WTC11 (cell line): ENCODE results near the gene PARD3B. TPM values are rescaled to one million over a fixed set of nuclear protein-coding genes. Genes with fewer than 3 reads are reported as not detected.

Experiments used
- ATAC-seq: fragments of 200-7000 bp; cut with Tn5 transposase; 2 replicates; pipeline ENCODE4 v1.10.0; 2021; ENCODE audit warnings: mild to moderate bottlenecking, moderate library complexity
- CTCF ChIA-PET: fragments of 300-600 bp; sonication (Branson Sonifier 250); formaldehyde crosslinking; loops from one replicate; lab custom pipeline; 2021; ENCODE audit warnings: antibody characterized with exemption; lab: Charles Lee
- POLR2A ChIA-PET: fragments of 350-600 bp; sonication (Branson Sonifier 250); formaldehyde crosslinking; loops from one replicate; lab custom pipeline; 2021; ENCODE audit warnings: antibody characterized with exemption; lab: Charles Lee
- DNase-seq: peaks from one replicate; pipeline ENCODE4 v3.0.0; 2021; ENCODE audit warnings: low spot score
- H3K27ac Mint-ChIP-seq: 2 replicates; pipeline ENCODE4 v1.8.0; 2021; ENCODE audit warnings: mixed read lengths
- H3K27me3 Mint-ChIP-seq: 2 replicates; pipeline ENCODE4 v1.8.0; 2021; ENCODE audit warnings: low read depth, mild to moderate bottlenecking, moderate library complexity, mixed read lengths
- H3K36me3 Mint-ChIP-seq: 2 replicates; pipeline ENCODE4 v1.8.0; 2021; ENCODE audit warnings: mixed read lengths
- H3K4me1 Mint-ChIP-seq: 2 replicates; pipeline ENCODE4 v1.8.0; 2022; ENCODE audit warnings: mixed read lengths
- H3K4me3 Mint-ChIP-seq: 2 replicates; pipeline ENCODE4 v1.8.0; 2021; ENCODE audit warnings: mild to moderate bottlenecking, moderate library complexity, mixed read lengths
- H3K9me3 Mint-ChIP-seq: 2 replicates; pipeline ENCODE4 v1.8.0; 2021; ENCODE audit warnings: mixed read lengths
- AR ChIP-seq: fragments of 250-450 bp; sonication (Bioruptor Pico); IDR thresholded peaks from 2 replicates; pipeline ENCODE4 v1.9.0; 2021; ENCODE audit warnings: mild to moderate bottlenecking
- CREB1 ChIP-seq: sonication (generic); formaldehyde crosslinking; IDR thresholded peaks from 2 replicates; pipeline ENCODE4 v1.8.0; 2023; ENCODE audit warnings: mild to moderate bottlenecking, missing genetic modification reagents
- CREM ChIP-seq: sonication (generic); formaldehyde crosslinking; IDR thresholded peaks from 2 replicates; pipeline ENCODE4 v1.8.1; 2022; ENCODE audit warnings: mild to moderate bottlenecking, missing genetic modification reagents, moderate library complexity
- E2F1 ChIP-seq: sonication (generic); formaldehyde crosslinking; IDR thresholded peaks from 2 replicates; pipeline ENCODE4 v1.8.0; 2022; ENCODE audit warnings: mild to moderate bottlenecking, missing genetic modification reagents
- E2F5 ChIP-seq: sonication (generic); formaldehyde crosslinking; IDR thresholded peaks from 2 replicates; pipeline ENCODE4 v1.8.1; 2022; ENCODE audit warnings: mild to moderate bottlenecking, moderate library complexity, missing genetic modification reagents
- ELF4 ChIP-seq: sonication (generic); formaldehyde crosslinking; IDR thresholded peaks from 2 replicates; pipeline ENCODE4 v1.8.1; 2022; ENCODE audit warnings: low read depth, mild to moderate bottlenecking, moderate library complexity, missing genetic modification reagents
- EMX1 ChIP-seq: fragments of 250-450 bp; sonication (Bioruptor Pico); IDR thresholded peaks from 2 replicates; pipeline ENCODE4 v1.8.0; 2021; ENCODE audit warnings: mild to moderate bottlenecking
- ESRRA ChIP-seq: sonication (generic); formaldehyde crosslinking; IDR thresholded peaks from 2 replicates; pipeline ENCODE4 v1.8.1; 2022; ENCODE audit warnings: mild to moderate bottlenecking, missing genetic modification reagents, borderline replicate concordance
- GTF2I ChIP-seq: fragments of 250-450 bp; sonication (Bioruptor Pico); conservative IDR thresholded peaks from 2 replicates; pipeline ENCODE4 v1.4.0; 2021; ENCODE audit warnings: mild to moderate bottlenecking
- KAT7 ChIP-seq: sonication (generic); formaldehyde crosslinking; IDR thresholded peaks from 2 replicates; pipeline ENCODE4 v1.8.1; 2023; ENCODE audit warnings: missing genetic modification reagents, mild to moderate bottlenecking, borderline replicate concordance
- MLX ChIP-seq: sonication (generic); formaldehyde crosslinking; IDR thresholded peaks from 2 replicates; pipeline ENCODE4 v1.8.1; 2023; ENCODE audit warnings: mild to moderate bottlenecking, missing genetic modification reagents, moderate library complexity
- MXD4 ChIP-seq: fragments of 250-450 bp; sonication (Bioruptor Pico); IDR thresholded peaks from 2 replicates; pipeline ENCODE4 v1.8.0; 2021; ENCODE audit warnings: mild to moderate bottlenecking, moderate library complexity, borderline replicate concordance
- MYBL2 ChIP-seq: sonication (generic); formaldehyde crosslinking; IDR thresholded peaks from 2 replicates; pipeline ENCODE4 v1.8.1; 2023; ENCODE audit warnings: mild to moderate bottlenecking, moderate library complexity, missing genetic modification reagents
- NFE2L1 ChIP-seq: sonication (generic); formaldehyde crosslinking; IDR thresholded peaks from 2 replicates; pipeline ENCODE4 v1.8.1; 2023; ENCODE audit warnings: missing genetic modification reagents
- NFYB ChIP-seq: sonication (generic); formaldehyde crosslinking; conservative IDR thresholded peaks from 2 replicates; pipeline ENCODE4 v1.8.0; 2022; ENCODE audit warnings: low read depth, missing genetic modification reagents
- RELA ChIP-seq: sonication (generic); formaldehyde crosslinking; IDR thresholded peaks from 2 replicates; pipeline ENCODE4 v1.8.1; 2022; ENCODE audit warnings: missing genetic modification reagents, mild to moderate bottlenecking, borderline replicate concordance
- SP1 ChIP-seq: sonication (generic); formaldehyde crosslinking; conservative IDR thresholded peaks from 2 replicates; pipeline ENCODE4 v1.8.1; 2022; ENCODE audit warnings: missing genetic modification reagents
- TEAD4 ChIP-seq: sonication (generic); formaldehyde crosslinking; IDR thresholded peaks from 2 replicates; pipeline ENCODE4 v1.8.0; 2022; ENCODE audit warnings: mild to moderate bottlenecking, missing genetic modification reagents
- ZNF121 ChIP-seq: sonication (generic); formaldehyde crosslinking; IDR thresholded peaks from 2 replicates; pipeline ENCODE4 v1.8.0; 2023; ENCODE audit warnings: missing genetic modification reagents
- ZNF219 ChIP-seq: sonication (generic); formaldehyde crosslinking; IDR thresholded peaks from 2 replicates; pipeline ENCODE4 v1.8.0; 2023; ENCODE audit warnings: missing genetic modification reagents, mild to moderate bottlenecking, borderline replicate concordance
- ZNF281 ChIP-seq: sonication (generic); formaldehyde crosslinking; IDR thresholded peaks from 2 replicates; pipeline ENCODE4 v1.8.0; 2023; ENCODE audit warnings: mild to moderate bottlenecking, missing genetic modification reagents
- ZSCAN18 ChIP-seq: fragments of 250-450 bp; sonication (Bioruptor Pico); IDR thresholded peaks from 2 replicates; pipeline ENCODE4 v2.1.2; 2022; ENCODE audit warnings: mild to moderate bottlenecking, moderate library complexity
- total RNA-seq: library from RNA; stranded (reverse); gene quantifications from 3 replicates; pipeline ENCODE4 v1.2.3, GENCODE V29; 2021

PARD3B gene
- total RNA-seq, 1 experiment from 2014 or later = 5.6 TPM

GRCh38 chr2:204986641-204987040, 441.4 kb downstream of the PARD3B start:
- Mint-ChIP-seq H3K4me1 (peaks cover 31% of the 10 kb centered on the region), H3K27me3 (no peaks in the 10 kb centered on the region), H3K27ac (no peak overlapping the region), H3K36me3 (no peaks in the 10 kb centered on the region), H3K4me3 (no peak overlapping the region)
- CTCF ChIA-PET = no interaction called here
- POLR2A ChIA-PET = interaction anchor here (0.7 kb wide), 1 partner anchor 337 kb away, joined by 6 read pairs; no protein-coding TSS in a partner anchor
- ATAC-seq (no peak), DNase-seq (no peak)
- no peak for TF ChIP-seq GTF2I (CRISPR knock-in tag)
- TF ChIP-seq ZSCAN18 (CRISPR knock-in tag) = no peak
- TF ChIP-seq ZNF281 (CRISPR knock-in tag) = no peak
- TF ChIP-seq TEAD4 (CRISPR knock-in tag) = no peak
- TF ChIP-seq EMX1 (CRISPR knock-in tag) = no peak
- no peak for TF ChIP-seq E2F5 (CRISPR knock-in tag)
- no peak for TF ChIP-seq RELA (CRISPR knock-in tag)
- TF ChIP-seq NFYB (CRISPR knock-in tag) = no peak
- TF ChIP-seq MYBL2 (CRISPR knock-in tag) = no peak
- TF ChIP-seq, all 79 proteins: peak for 0
- H3K9me3 Mint-ChIP-seq = no peaks in the 10 kb centered on the region

GRCh38 chr2:204988836-204989235, 443.6 kb downstream of the PARD3B start:
- DNase-seq (no peak), ATAC-seq (no peak)
- Mint-ChIP-seq H3K9me3 (no peaks in the 10 kb centered on the region), H3K27ac (no peak overlapping the region), H3K4me3 (no peak overlapping the region), H3K27me3 (no peaks in the 10 kb centered on the region), H3K36me3 (no peaks in the 10 kb centered on the region), H3K4me1 (peaks cover 11% of the 10 kb centered on the region)
- ChIA-PET POLR2A (no interaction called here), CTCF (no interaction called here)
- no peak for TF ChIP-seq NFE2L1
- no peak for TF ChIP-seq ESRRA
- TF ChIP-seq MLX (CRISPR knock-in tag) = no peak
- TF ChIP-seq CREB1 (CRISPR knock-in tag) = no peak
- TF ChIP-seq E2F1 (CRISPR knock-in tag) = no peak
- no peak for TF ChIP-seq ELF4
- TF ChIP-seq KAT7 = no peak
- no peak for TF ChIP-seq ZNF121 (CRISPR knock-in tag)
- no peak for TF ChIP-seq SP1
- no peak for TF ChIP-seq ZNF219 (CRISPR knock-in tag)
- no peak for TF ChIP-seq CREM (CRISPR knock-in tag)
- no peak for TF ChIP-seq NFYB (CRISPR knock-in tag)
- no peak for TF ChIP-seq AR (CRISPR knock-in tag)
- TF ChIP-seq MXD4 (CRISPR knock-in tag) = no peak
